AG10803 (cell line): Measurements from ENCODE around the gene UGDH.

ENCODE experiments used
- DNase-seq: peaks from one replicate; pipeline ENCODE4 v3.0.0; 2010; ENCODE audit warnings: low read depth
- H3K4me3 ChIP-seq: 2 replicates; pipeline ENCODE4 v1.5.1; 2011; ENCODE audit warnings: mild to moderate bottlenecking, low read length, control low read depth
- CTCF ChIP-seq: conservative IDR thresholded peaks from 2 replicates; pipeline ENCODE4 v1.5.1; 2011; ENCODE audit warnings: mild to moderate bottlenecking, low read length, control low read depth, inconsistent platforms

The UGDH gene

GRCh38 chr4:39527296-39528060, at the start of gene UGDH:
UGDH (minus strand) TSS chr4:39527439; CDS start chr4:39521512, 5,927 bp downstream.
- TF ChIP-seq CTCF = no peak
- peak within 1 kb of the TSS; percentile 91 for H3K4me3 ChIP-seq
- peak; percentile 98 for DNase-seq

GRCh38 chr4:39574946-39575345, 47.7 kb upstream of the UGDH start:
- TF ChIP-seq CTCF = no peak
- DNase-seq = no peak
- H3K4me3 ChIP-seq = no peak overlapping the region

- DNase-seq = no peak
- H3K4me3 ChIP-seq = no peak overlapping the region
- TF ChIP-seq CTCF = no peak
Observed at GRCh38 chr4:39571504-39571903, 44.3 kb upstream of the UGDH start.

- TF ChIP-seq CTCF = no peak
Observed at GRCh38 chr4:39571054-39571453, 43.8 kb upstream of the UGDH start.

GRCh38 chr4:39569209-39569608, 42.0 kb upstream of the UGDH start:
- TF ChIP-seq CTCF = no peak
- H3K4me3 ChIP-seq = no peak overlapping the region
- DNase-seq = no peak

More at GRCh38 chr4:39571054-39571453, 43.8 kb upstream of the UGDH start:
- DNase-seq = peak; percentile 5
- no peak overlapping the region for H3K4me3 ChIP-seq

GRCh38 chr4:39568805-39569204, 41.6 kb upstream of the UGDH start:
- H3K4me3 ChIP-seq = no peak overlapping the region
- no peak for TF ChIP-seq CTCF
- no peak for DNase-seq

- TF ChIP-seq CTCF = no peak
- no peak overlapping the region for H3K4me3 ChIP-seq
- DNase-seq = peak; percentile 80
Observed at GRCh38 chr4:39565878-39566600, 38.8 kb upstream of the UGDH start.
